Gastroesophageal sphincter (tissue), 4 donors: ENCODE data around the gene MYH2. TPM values are rescaled to one million over a fixed set of nuclear protein-coding genes. Genes with fewer than 3 reads are reported as not detected.

Experiments used
- total RNA-seq, 4 donors: library from RNA; depleted of rRNA; stranded (reverse); fragments of >200 nt; gene quantifications; one replicate each; pipeline ENCODE4 v1.1.0, GENCODE V29; 2016

The MYH2 gene
- total RNA-seq, 4 donors from 2014 or later: 1.0 to 2.8 TPM; not detected in 2

Other genes with a start within 250 kb of the MYH2 start
- gene MYH13, start 176.7 kb downstream of the MYH2 start, total RNA-seq: not detected
- gene MYH8, start 127.7 kb downstream of the MYH2 start, total RNA-seq: not detected
- not detected for gene MYH4, start 80.1 kb downstream of the MYH2 start, total RNA-seq
- under 1 TPM in 1 of 4 donors, not detected in 3; 0.15 TPM for gene MYH1, start 31.1 kb downstream of the MYH2 start, total RNA-seq
- 1 to 10 TPM in 3 of 4 donors, under 1 TPM in 1; 0.87 to 3.5 (median 1.7) TPM for gene MYH3, start 107.7 kb upstream of the MYH2 start, total RNA-seq
- 10 to 100 TPM; 15.4 to 29.6 (median 24.1) TPM for gene SCO1, start 147.9 kb upstream of the MYH2 start, total RNA-seq
- 10 to 100 TPM in 2 of 4 donors, 1 to 10 TPM in 2; 8.3 to 13.2 (median 9.5) TPM for gene ADPRM, start 147.9 kb upstream of the MYH2 start, total RNA-seq
- 10 to 100 TPM in 3 of 4 donors, 1 to 10 TPM in 1; 9.4 to 18.3 (median 15.6) TPM for gene TMEM220, start 180.4 kb upstream of the MYH2 start, total RNA-seq